Measurements from ENCODE around the gene ZNF185.

The ZNF185 gene

DNA sequence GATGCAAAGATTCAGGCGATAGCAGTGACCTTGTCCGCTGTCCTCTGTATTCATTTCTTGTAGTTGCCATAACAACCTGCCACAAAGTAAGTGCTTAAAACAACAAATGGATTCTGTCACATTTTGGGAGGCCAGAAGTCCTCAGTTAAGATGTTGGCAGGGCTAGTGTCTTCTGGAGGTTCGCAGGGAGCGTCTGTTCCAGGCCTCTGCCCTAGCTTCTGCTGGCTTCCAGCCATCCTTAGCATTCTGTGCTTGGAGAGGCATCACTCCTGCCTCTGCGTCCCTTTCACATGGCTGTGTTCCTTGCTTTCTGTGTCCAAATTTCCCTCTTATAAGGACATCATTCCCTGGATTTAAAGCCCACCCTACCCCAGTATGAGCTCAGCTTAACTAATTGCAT, 31.5 kb upstream of the ZNF185 start:
- DNase-seq (ENCODE audit: low read depth), result no peak
- TF ChIP-seq, protein P1, sequence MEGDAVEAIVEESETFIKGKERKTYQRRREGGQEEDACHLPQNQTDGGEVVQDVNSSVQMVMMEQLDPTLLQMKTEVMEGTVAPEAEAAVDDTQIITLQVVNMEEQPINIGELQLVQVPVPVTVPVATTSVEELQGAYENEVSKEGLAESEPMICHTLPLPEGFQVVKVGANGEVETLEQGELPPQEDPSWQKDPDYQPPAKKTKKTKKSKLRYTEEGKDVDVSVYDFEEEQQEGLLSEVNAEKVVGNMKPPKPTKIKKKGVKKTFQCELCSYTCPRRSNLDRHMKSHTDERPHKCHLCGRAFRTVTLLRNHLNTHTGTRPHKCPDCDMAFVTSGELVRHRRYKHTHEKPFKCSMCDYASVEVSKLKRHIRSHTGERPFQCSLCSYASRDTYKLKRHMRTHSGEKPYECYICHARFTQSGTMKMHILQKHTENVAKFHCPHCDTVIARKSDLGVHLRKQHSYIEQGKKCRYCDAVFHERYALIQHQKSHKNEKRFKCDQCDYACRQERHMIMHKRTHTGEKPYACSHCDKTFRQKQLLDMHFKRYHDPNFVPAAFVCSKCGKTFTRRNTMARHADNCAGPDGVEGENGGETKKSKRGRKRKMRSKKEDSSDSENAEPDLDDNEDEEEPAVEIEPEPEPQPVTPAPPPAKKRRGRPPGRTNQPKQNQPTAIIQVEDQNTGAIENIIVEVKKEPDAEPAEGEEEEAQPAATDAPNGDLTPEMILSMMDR (conservative IDR thresholded peaks at IDR 0.05; ENCODE audit: low read depth, low read length), result no peak
- no peak overlapping the region for H3K4me3 ChIP-seq (ENCODE audit: low read depth, low read length)

DNA sequence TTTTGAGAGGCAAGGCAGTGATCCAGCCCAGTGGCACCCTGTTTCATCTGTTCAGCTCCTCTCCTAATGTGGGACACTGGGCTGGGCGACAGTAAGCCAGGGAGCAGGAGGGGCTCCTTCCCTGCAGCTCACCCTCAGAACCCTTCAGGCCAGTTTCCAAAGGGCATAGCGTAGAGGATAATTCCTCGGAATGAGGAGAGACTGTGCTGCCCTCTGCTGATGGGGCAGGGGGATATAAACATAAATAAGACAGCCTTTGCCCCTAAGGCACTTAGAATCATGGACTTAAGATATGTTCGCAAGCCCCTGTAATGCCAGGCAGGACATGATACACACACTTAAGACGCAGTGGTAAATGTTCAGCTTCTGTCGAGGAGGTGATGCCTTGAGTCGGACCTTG, 27.9 kb upstream of the ZNF185 start:
- TF ChIP-seq, protein P1 (conservative IDR thresholded peaks at IDR 0.05; ENCODE audit: low read depth, low read length), result peak; percentile 23

DNA sequence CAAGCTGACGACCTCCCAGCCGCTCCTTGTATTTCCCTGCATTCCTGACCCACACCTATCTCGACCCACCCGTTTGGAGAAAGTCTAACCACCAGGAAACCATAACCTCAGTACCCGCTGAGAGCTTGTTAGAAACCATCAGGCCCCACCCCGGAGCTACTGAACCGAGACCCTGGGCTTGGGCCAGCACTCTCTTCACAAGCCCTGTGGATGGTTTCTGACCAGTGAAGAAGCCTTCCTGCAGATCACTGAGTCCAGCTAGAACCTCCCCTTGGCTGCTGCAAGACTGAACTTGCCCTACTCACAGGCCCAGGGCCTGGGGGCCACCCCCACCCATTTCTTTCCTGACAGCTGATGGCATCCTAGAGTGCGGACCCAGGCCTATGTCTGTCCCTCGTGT, 26.6 kb upstream of the ZNF185 start:
- TF ChIP-seq, protein P1 (conservative IDR thresholded peaks at IDR 0.05; ENCODE audit: low read depth, low read length), result no peak
- no peak for DNase-seq (ENCODE audit: low read depth)

More for the DNA sequence above, 27.9 kb upstream of the ZNF185 start:
- DNase-seq (ENCODE audit: low read depth), result no peak
- no peak overlapping the region for H3K4me3 ChIP-seq (ENCODE audit: low read depth, low read length)

DNA sequence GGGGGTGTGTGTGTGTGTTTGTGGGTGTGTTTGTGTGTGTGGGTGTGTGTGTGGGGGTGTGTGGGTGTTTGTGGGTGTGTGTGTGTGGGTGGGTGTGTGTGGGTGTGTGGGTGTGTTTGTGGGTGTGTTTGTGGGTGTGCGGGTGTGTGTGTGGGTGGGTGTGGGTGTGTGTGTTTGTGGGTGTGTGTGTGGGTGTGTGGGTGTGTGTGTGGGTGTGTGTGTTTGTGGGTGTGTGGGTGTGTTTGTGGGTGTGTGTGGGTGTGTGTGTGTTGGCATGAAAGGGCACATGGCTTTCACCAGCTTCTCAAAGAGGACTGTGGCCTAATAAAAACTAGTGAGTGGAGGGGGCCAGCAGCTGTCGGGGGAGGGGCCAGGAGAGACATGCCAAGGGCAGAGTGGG, 25.3 kb upstream of the ZNF185 start:
- DNase-seq (ENCODE audit: low read depth), result no peak
- TF ChIP-seq, protein P1 (conservative IDR thresholded peaks at IDR 0.05; ENCODE audit: low read depth, low read length), result no peak
- H3K4me3 ChIP-seq (ENCODE audit: low read depth, low read length), result no peak overlapping the region

More for the DNA sequence above, 26.6 kb upstream of the ZNF185 start:
- no peak overlapping the region for H3K4me3 ChIP-seq (ENCODE audit: low read depth, low read length)

DNA sequence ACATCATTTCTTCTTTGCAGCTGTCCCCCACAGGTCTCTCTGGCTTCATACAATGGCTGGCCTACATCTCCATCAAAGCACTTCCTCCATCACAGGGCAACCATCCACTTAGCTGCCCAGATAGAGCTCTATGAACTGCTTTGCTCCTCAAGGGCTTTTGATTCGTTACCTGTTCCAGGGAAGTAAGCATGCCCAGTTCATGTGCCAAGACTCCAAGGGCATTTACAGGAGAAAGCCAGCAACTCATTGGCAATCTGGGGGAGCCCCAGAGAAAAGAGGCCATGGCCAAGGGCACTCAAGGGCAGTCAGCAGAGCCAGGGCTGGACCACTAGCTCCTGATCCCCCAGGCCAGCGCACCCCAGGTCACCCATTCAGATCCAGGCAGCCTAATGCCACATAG, 24.5 kb upstream of the ZNF185 start:
- TF ChIP-seq, protein P1 (conservative IDR thresholded peaks at IDR 0.05; ENCODE audit: low read depth, low read length), result no peak
- DNase-seq (ENCODE audit: low read depth), result no peak
- H3K4me3 ChIP-seq (ENCODE audit: low read depth, low read length), result no peak overlapping the region

DNA sequence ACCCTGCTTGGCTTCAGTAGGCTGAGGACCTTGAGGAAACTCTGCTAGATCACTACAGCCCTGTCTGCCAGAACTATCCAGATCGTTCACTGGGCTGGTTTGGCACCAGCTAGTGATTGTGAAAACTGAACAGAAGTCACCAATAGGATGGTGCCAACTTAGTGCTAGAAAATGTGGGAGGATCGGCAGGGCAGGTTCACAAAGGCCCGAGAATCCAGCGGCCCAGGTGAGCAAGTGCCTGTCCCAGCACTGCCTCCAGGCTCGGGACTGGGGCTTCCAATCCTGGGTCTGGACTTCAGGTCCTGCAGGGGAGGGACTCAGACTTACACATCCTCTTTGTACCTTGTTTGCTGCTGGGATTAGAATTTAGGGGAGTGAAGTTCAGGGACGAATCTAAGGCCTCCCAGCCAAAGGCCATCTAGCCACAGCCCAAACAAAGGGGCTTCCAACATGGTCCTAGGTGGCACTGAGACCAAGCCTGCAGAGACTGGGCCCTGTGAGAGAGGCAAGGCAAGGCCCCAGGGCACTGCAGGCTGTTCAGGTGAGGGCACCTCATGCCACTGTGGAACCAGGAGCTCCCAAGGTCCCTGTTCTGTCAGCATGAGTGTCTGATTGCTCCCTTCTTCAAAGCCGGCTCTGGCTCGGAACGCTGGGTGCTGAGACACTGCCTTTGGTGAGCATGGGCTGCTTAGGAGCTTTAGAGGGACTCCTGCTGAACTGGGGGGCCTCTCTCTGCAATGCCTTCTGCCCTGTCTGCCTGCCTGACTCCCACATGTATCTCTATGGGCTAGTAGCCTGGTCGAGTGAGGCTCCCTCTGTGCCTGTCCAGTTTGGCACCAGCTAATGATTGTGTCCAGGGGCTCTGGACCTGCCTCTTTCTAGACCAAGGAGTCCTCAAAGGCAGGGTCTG, 20.7 kb upstream of the ZNF185 start:
- TF ChIP-seq, protein P1 (conservative IDR thresholded peaks at IDR 0.05; ENCODE audit: low read depth, low read length), result no peak
- no peak overlapping the region for H3K4me3 ChIP-seq (ENCODE audit: low read depth, low read length)
- DNase-seq (ENCODE audit: low read depth), result no peak

Measured in choroid plexus epithelial cell (primary cell).